H9 (cell line): Measurements from ENCODE around the gene SLC7A11. TPM values are rescaled to one million over a fixed set of nuclear protein-coding genes. Genes with fewer than 3 reads are reported as not detected.

Experiments
- DNase-seq: peaks from one replicate; pipeline ENCODE4 v3.0.0-alpha.2; 2017
- H2AFZ ChIP-seq: one replicate; pipeline ENCODE4 v1.6.1; 2013; ENCODE audit warnings: mild to moderate bottlenecking, low read length, control low read depth, moderate library complexity
- H2AK5ac ChIP-seq: 2 replicates; pipeline ENCODE4 v1.6.1; 2013; ENCODE audit warnings: low read length, control low read depth, mixed read lengths; ENCODE audit not compliant: insufficient read length
- H2BK120ac ChIP-seq: one replicate; pipeline ENCODE4 v1.6.1; 2013; ENCODE audit warnings: low read depth, mild to moderate bottlenecking, low read length, control low read depth, inconsistent platforms; ENCODE audit not compliant: poor library complexity, severe bottlenecking
- H2BK12ac ChIP-seq: 2 replicates; pipeline ENCODE4 v1.6.1; 2013; ENCODE audit warnings: low read length, control low read depth, mixed read lengths, low read depth; ENCODE audit not compliant: insufficient read length
- H2BK15ac ChIP-seq: 2 replicates; pipeline ENCODE4 v1.6.1; 2013; ENCODE audit warnings: low read depth, low read length, control low read depth
- H2BK20ac ChIP-seq: one replicate; pipeline ENCODE4 v1.6.1; 2013; ENCODE audit warnings: low read depth, mild to moderate bottlenecking, low read length, control low read depth, inconsistent platforms; ENCODE audit not compliant: poor library complexity, severe bottlenecking
- H2BK5ac ChIP-seq: 2 replicates; pipeline ENCODE4 v1.6.1; 2013; ENCODE audit warnings: low read length, control low read depth, mixed read lengths; ENCODE audit not compliant: insufficient read length
- H3K14ac ChIP-seq: 2 replicates; pipeline ENCODE4 v1.6.1; 2013; ENCODE audit warnings: low read length, control low read depth; ENCODE audit not compliant: insufficient read depth
- H3K18ac ChIP-seq: 2 replicates; pipeline ENCODE4 v1.6.1; 2013; ENCODE audit warnings: low read depth, mild to moderate bottlenecking, mixed read lengths, low read length, control low read depth; ENCODE audit not compliant: insufficient read length
- H3K23ac ChIP-seq: 2 replicates; pipeline ENCODE4 v1.6.1; 2013; ENCODE audit warnings: low read length, control low read depth, mixed read lengths, low read depth; ENCODE audit not compliant: insufficient read length
- H3K23me2 ChIP-seq: 2 replicates; pipeline ENCODE4 v1.6.1; 2013; ENCODE audit warnings: low read depth, mild to moderate bottlenecking, mixed read lengths, low read length, control low read depth; ENCODE audit not compliant: insufficient read length, poor library complexity, severe bottlenecking
- H3K27ac ChIP-seq: 2 replicates; pipeline ENCODE4 v1.5.1; 2013; ENCODE audit warnings: low read length, control low read depth, mixed read lengths, low read depth; ENCODE audit not compliant: insufficient read length
- H3K27me3 ChIP-seq: 2 replicates; pipeline ENCODE4 v1.6.1; 2013; ENCODE audit warnings: low read length, control low read depth, inconsistent platforms; ENCODE audit not compliant: insufficient read depth
- H3K4ac ChIP-seq: 2 replicates; pipeline ENCODE4 v1.6.1; 2013; ENCODE audit warnings: low read depth, mild to moderate bottlenecking, control low read depth, inconsistent platforms, low read length, moderate library complexity
- H3K4me1 ChIP-seq: 2 replicates; pipeline ENCODE4 v1.6.1; 2013; ENCODE audit warnings: low read length, control low read depth, inconsistent platforms; ENCODE audit not compliant: insufficient read depth
- H3K4me2 ChIP-seq: 2 replicates; pipeline ENCODE4 v1.6.1; 2013; ENCODE audit warnings: low read length, control low read depth, mixed read lengths; ENCODE audit not compliant: insufficient read length, insufficient read depth
- H3K56ac ChIP-seq: 2 replicates; pipeline ENCODE4 v1.6.1; 2013; ENCODE audit warnings: low read depth, mild to moderate bottlenecking, mixed read lengths, low read length, control low read depth; ENCODE audit not compliant: insufficient read length
- H3K79me1 ChIP-seq: 2 replicates; pipeline ENCODE4 v1.6.1; 2013; ENCODE audit warnings: low read depth, mild to moderate bottlenecking, moderate library complexity, low read length, control low read depth, inconsistent platforms; ENCODE audit not compliant: insufficient read depth, poor library complexity, severe bottlenecking
- H3K79me2 ChIP-seq: 2 replicates; pipeline ENCODE4 v1.6.1; 2013; ENCODE audit warnings: low read length, control low read depth, inconsistent platforms; ENCODE audit not compliant: insufficient read depth
- H3K9ac ChIP-seq: 2 replicates; pipeline ENCODE4 v1.6.1; 2013; ENCODE audit warnings: low read length, control low read depth, mixed read lengths; ENCODE audit not compliant: insufficient read length; ENCODE audit errors: extremely low read depth
- H3K9me3 ChIP-seq: one replicate; pipeline ENCODE4 v1.6.1; 2013; ENCODE audit warnings: low read depth, low read length, inconsistent platforms; ENCODE audit not compliant: control insufficient read depth
- H3T11ph ChIP-seq: one replicate; pipeline ENCODE4 v1.6.1; 2013; ENCODE audit warnings: mild to moderate bottlenecking, low read length, control low read depth, inconsistent platforms
- H4K20me1 ChIP-seq: one replicate; pipeline ENCODE4 v1.6.1; 2013; ENCODE audit not compliant: control insufficient read depth, insufficient read length, insufficient read depth
- H4K5ac ChIP-seq: 2 replicates; pipeline ENCODE4 v1.6.1; 2013; ENCODE audit warnings: low read depth, mild to moderate bottlenecking, mixed read lengths, low read length, control low read depth; ENCODE audit not compliant: insufficient read length
- H4K8ac ChIP-seq: replicated peaks from 2 replicates; pipeline ENCODE4 v1.6.1; 2013; ENCODE audit warnings: low read length, control low read depth, mixed read lengths, low read depth; ENCODE audit not compliant: insufficient read length
- H4K91ac ChIP-seq: 2 replicates; pipeline ENCODE4 v1.6.1; 2013; ENCODE audit warnings: low read depth, mild to moderate bottlenecking, moderate library complexity, mixed read lengths, low read length, control low read depth; ENCODE audit not compliant: insufficient read length
- H3K27ac Mint-ChIP-seq, 3 experiments: 2 replicates in 2 of 3; 3 replicates in 1 of 3; pipeline ENCODE4 v1.8.0; 2020 to 2021; ENCODE audit warnings: mixed read lengths in 3 of 3, mild to moderate bottlenecking in 1 of 3, moderate library complexity in 1 of 3
- H3K27me3 Mint-ChIP-seq: 2 replicates; pipeline ENCODE4 v1.8.0; 2021; ENCODE audit warnings: low read depth, mild to moderate bottlenecking, moderate library complexity, mixed read lengths
- H3K36me3 Mint-ChIP-seq, 3 experiments: 2 replicates in 2 of 3; 3 replicates in 1 of 3; pipeline ENCODE4 v1.8.0; 2020 to 2021; ENCODE audit warnings: low read depth in 3 of 3, mixed read lengths in 3 of 3; ENCODE audit not compliant: insufficient read depth in 1 of 3
- H3K4me1 Mint-ChIP-seq, 2 experiments: 2 replicates each; pipeline ENCODE4 v1.8.0; 2020; ENCODE audit warnings: mixed read lengths in 2 of 2
- H3K4me3 Mint-ChIP-seq, 2 experiments: 2 replicates in 1 of 2; 3 replicates in 1 of 2; pipeline ENCODE4 v1.8.0; 2020 to 2021; ENCODE audit warnings: mild to moderate bottlenecking in 2 of 2, mixed read lengths in 2 of 2, moderate library complexity in 1 of 2
- H3K9me3 Mint-ChIP-seq, 2 experiments: 2 replicates in 1 of 2; 3 replicates in 1 of 2; pipeline ENCODE4 v1.8.0; 2020; ENCODE audit warnings: mild to moderate bottlenecking in 2 of 2, mixed read lengths in 2 of 2, moderate library complexity in 1 of 2
- CTCF ChIP-seq: fragments of 200-600 bp; sonication (generic); conservative IDR thresholded peaks from 3 replicates; pipeline ENCODE4 v1.8.0; 2021; ENCODE audit warnings: antibody characterized with exemption, mild to moderate bottlenecking
- WGBS: extraction: QIAGEN DNeasy Blood & Tissue Kit; methylation state at CpG from one replicate; pipeline ENCODE4 v1.1.7; 2013; ENCODE audit warnings: missing lambda C conversion rate, low lambda C conversion rate, mixed read lengths; ENCODE audit not compliant: insufficient read length; ENCODE audit errors: extremely low coverage; 5-methylcytosine and 5-hydroxymethylcytosine counted together
- total RNA-seq: library from RNA; stranded (reverse); gene quantifications from 2 replicates; pipeline ENCODE4 v1.2.1, GENCODE V29; 2021

Gene SLC7A11
- total RNA-seq, 1 experiment from 2014 or later, result 19.8 TPM

GRCh38 chr4:138241281-138242075 lies 671 bp downstream of the SLC7A11 start:
- Histone ChIP-seq H3K56ac (peak overlapping the region; percentile 37), H2BK5ac (peak overlapping the region; percentile 5), H3T11ph (no peak overlapping the region), H3K79me1 (no peaks in the 10 kb centered on the region), H3K23ac (no peak overlapping the region), H3K27me3 (no peaks in the 10 kb centered on the region), H3K14ac (peak overlapping the region; percentile 42; the same call in 1 of the 2 replicates), H3K27ac (peak overlapping the region; percentile 95), H2AFZ (no peak overlapping the region), H3K4ac (no peak overlapping the region), H4K91ac (no peak overlapping the region), H3K23me2 (peaks cover 10% of the 10 kb centered on the region), H3K4me2 (peak overlapping the region; percentile 93), H4K5ac (peak overlapping the region; percentile 81), H2BK12ac (peak overlapping the region; percentile 29), H3K9ac (peak overlapping the region; percentile 90), H3K9me3 (no peaks in the 10 kb centered on the region), H3K4me1 (no peaks in the 10 kb centered on the region; the same call in 1 of the 2 replicates), H3K18ac (peak overlapping the region; percentile 79), H4K20me1 (peaks cover 3% of the 10 kb centered on the region), H4K8ac (peak overlapping the region; percentile 14), H2BK20ac (no peak overlapping the region), H3K79me2 (peaks cover 9% of the 10 kb centered on the region; the same call in 1 of the 2 replicates), H2BK15ac (no peak overlapping the region), H2AK5ac (no peak overlapping the region), H2BK120ac (peak overlapping the region; percentile 74)
- H3K27me3 Mint-ChIP-seq, result no peaks in the 10 kb centered on the region
- H3K9me3 Mint-ChIP-seq, result no peaks in the 10 kb centered on the region; a peak in 1 of 5 replicates
- peaks cover 24 to 26% of the 10 kb centered on the region in 2 experiments for H3K4me1 Mint-ChIP-seq
- no CpG with 5 or more reads among the region's 13 CpGs for WGBS
- DNase-seq, result no peak
- peaks cover 3 to 8% (median 6%) of the 10 kb centered on the region in 3 experiments; a peak in 6 of 7 replicates for H3K36me3 Mint-ChIP-seq
- peak overlapping the region; percentile 88 to 99 for H3K4me3 Mint-ChIP-seq
- peak overlapping the region; percentile 99 to 100 (median 99) for H3K27ac Mint-ChIP-seq
- no peak for TF ChIP-seq CTCF
